ENCODE results near the gene ATOSB.

ATOSB gene

DNA sequence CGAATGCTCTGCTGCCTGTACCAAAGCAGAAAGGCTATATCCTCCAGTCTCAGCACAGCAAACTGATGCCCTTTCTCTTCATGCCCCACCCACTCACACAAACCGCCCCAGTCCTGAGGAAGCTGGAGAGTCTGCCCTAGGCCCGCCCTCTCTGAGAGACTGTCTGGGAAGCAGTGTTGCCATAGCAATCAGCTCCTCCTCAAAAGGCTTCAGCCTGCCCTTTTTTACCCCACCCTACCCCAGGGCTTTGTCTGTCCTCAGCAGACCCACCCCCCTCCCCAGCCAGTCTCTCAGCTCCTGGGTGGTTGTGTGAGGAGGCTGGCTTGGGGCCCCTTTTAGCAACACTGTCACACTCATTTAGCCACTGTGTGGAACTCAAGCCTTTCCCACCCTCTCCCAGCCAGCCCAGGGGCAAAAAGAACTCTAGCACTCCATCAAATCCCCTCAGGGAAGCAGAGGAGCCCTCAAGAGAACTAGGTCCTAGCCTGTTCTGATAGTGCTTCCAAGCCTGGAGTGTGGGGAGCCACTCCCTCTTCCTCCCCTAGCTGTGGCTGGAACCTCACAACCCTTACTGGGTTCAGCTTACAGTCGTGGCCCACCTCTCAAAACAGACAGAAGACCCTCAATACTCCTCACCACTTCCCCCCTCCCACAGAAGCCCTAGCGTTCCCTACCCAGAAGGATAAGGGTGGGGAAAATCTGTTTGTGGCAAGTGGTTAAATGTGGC, 1.4 kb downstream of the ATOSB start:
- FAIRE-seq: no peak

DNA sequence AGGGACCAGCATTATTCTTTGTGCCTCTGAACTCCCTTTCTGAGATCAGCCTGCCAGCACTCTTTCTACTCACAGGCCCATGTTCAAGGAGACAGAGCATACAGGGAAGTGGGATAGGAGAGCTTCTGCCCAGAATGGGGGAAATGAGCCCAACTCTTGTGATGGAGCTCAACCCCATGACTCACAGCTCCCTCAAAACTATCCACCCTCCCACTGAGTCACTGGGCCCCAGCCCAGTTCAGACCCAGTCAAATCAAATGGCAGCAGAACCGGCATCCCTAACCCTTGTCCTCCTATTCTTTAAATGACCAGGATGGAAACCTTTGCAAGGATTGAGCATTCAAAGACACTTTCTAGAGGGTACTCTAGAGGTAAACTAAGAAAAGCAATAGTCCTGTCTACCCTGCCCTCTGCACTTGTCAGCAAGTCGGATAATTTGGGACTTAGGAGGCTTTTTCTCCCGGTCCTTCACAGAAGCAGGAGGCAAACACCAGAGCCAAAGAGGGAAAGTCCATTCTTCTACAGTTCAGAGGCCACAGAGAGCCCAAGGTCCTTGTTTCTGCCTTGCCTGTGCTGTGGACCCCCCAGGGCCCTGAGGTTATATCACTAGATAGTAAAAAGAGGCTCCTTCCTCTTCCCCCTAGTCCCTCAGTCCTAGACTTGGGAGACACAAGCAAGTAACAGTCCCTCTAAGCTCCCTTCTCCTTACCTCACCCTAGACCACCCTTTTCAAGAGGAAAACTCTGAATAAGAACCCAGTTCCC, 3.2 kb downstream of the ATOSB start:
- DNase-seq (ENCODE audit: insufficient read length, low spot score) (no peak), FAIRE-seq (no peak)

More for the DNA sequence above, 1.4 kb downstream of the ATOSB start:
- DNase-seq (ENCODE audit: insufficient read length, low spot score): peak; percentile 32

DNA sequence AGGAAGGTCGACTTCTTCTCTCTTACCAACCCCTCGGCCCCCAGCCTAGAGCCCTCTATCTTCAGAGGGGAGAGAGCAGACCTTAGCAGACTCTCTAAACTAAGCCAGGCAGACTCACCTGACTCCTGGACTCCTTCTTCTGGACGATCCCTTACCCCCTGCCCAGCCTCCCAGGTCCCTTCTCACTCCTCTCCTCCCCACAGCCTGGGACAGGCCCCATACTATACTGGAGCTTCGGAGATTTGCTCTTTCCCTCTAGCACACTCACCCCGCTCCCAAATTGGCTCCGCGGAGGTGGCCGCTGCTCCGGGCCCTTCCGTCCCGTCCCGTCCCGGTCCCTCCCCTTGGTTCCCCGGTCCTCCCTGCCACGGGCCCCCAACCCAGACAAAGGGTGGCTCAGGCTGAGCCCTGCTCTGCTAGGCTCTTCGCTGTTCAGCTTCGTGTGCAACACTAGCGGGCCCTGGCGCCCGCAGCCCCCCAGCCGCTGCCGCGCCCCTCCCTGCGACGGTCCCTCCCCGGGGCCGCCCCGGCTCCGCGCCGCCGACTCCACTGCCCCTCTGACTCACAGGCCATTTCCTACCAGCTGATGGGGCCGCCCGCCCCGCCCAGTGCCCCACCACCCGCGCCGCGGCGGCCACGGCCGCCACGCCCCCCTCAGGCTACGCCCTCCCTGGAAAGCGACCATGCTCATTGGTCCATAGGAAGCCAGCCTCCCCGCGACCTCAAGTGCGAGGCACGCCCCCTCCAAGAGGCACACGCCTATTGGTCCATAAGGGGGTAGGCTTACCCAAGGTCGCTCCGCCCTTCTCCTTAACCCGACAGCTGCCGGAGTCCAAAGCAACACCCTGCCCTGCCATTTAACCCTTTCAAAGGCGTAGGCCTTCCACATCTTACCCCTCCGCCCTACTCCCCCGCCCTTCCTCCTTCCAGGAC, 4.4 kb downstream of the ATOSB start:
- DNase-seq (ENCODE audit: insufficient read length, low spot score) (peak; percentile 80), FAIRE-seq (no peak)

DNA sequence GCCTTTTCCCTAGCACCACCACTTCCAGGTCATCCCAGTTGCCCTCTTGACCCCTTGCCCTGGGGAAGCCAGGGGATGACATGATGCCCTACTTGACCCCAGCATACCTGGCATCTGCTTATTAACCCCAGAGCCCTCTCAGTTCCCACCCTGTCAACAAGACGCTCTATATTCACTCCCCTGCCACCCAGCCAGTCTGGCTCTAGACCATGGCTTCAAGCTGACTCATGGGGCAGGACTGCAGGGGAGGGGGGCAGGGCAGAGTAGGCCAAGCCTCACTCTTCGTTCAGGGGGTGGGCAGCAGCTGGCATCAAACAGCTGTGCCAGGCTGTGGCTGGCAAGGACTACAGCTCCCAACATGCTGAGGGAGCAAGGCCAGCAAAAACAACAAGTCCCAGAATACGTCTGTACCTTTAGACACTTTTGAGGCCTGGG, 5.3 kb downstream of the ATOSB start:
- DNase-seq (ENCODE audit: insufficient read length, low spot score): no peak
- no peak for FAIRE-seq

DNA sequence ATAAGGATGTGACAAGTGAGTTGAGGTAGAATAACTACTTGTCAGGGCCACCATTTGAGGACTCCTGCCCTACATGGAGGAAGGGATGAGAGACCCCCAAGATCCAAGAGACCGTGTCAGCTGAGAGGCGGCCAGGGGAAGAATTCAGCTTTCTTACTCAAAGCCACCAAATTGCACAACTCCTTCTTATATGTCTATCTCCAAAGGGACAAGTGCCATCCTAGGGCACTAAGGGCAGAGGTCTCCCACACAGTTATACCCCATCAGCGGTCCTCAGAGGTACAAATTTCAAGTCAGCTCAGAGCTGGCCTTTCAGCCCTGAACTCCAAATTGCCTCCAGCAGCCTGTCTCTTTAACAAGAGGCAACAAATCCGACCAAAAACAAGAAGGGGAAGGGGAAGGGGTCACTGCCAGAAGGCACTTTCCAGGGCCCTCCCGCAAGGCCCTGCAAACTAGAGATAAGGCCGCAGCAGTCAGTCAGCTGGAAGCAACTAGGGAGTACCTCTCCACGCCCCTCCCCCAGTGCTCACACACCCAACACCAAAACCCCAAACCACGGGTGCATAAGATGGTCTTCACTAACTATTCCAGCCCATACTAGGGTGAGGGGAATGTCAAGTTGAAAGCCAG, 6.6 kb downstream of the ATOSB start:
- no peak for DNase-seq (ENCODE audit: insufficient read length, low spot score)
- no peak for FAIRE-seq

DNA sequence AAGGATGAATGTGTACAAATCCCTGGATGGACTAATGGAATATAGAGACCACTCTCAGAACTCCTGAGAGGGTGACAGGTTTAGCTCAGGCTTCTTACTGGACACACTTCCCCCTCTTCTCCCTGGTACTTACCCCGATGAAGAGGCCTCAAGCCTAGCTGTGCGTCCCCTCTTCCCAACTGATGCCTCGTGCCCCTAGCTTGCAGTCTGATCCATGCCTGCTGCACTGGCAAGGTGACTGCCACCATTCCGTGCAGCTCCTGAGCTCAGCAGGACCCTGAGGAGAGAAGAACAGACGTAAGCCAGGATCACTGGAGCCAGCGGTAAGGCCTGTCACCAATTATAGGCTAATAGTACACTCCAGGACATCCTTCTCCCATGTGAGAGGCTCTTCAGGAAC, 7.2 kb downstream of the ATOSB start:
- DNase-seq (ENCODE audit: insufficient read length, low spot score) (no peak), FAIRE-seq (no peak)

DNA sequence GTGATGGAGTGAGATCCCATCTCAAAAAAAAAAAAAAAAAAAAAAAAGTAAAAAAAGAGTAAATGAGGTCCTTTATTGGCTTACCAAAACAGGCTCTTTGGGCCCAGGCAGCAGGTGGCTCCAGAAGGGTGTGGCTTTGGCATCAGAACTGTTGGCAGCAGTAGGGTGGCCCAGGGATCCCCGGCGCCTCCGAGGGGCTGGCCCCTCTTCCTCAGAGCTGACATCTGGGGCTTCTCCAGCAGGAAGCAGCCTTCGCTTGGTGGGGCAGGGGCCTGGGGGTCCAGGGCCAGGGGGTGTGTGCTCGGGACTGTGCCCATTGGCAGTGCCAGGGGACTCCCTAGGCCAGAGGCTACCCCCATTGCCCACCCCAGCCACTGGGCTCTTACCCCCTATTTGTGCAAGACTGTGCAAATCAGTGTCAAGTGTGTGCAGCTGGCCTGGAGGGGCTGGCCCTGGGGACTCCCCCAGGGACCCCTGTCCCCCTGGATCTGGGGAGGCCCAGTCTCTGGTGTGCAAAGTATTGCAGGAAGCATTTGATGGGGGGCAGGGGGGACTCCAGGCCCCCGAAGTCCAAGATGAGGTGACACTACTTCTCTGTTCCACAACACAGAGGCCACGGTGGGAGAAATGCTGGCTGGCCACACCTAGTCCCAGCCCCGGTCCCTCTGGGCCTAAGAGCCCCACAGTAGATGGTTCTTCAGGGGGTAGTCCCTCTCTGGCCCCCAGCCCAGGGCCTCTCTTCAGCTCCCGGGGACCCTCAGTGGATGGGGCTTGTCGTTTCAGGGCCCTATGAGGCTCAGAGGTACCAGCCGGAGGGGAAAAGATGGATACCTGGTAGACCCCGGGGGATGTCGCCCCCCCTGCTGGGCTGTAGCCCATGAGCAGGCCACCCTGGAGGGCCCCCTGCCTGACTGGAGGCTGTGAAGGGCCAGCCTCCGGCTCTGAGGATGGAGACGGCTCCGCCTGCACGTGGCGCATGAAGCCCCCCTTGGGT, 8.1 kb downstream of the ATOSB start:
- FAIRE-seq (no peak), DNase-seq (ENCODE audit: insufficient read length, low spot score) (no peak)

DNA sequence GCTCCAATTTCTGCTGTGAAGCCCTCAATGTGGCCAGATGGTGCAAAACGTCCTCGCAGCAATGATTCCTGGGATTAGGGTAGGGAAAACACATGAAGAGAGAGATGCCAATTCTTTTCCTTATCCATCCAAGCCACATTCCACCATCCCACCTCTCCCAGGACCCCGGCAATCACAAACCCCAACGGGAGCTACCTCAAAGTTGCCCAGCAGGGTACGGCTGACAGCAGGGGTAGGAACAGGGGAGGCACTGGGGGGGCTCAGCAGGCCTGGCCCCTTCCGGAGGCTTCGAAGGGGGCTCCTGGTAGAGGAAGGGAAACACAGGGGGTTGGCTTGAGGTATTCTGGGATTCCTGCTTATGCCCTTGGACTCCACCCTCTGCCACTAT, 9.3 kb downstream of the ATOSB start:
- DNase-seq (ENCODE audit: insufficient read length, low spot score) (no peak), FAIRE-seq (no peak)

DNA sequence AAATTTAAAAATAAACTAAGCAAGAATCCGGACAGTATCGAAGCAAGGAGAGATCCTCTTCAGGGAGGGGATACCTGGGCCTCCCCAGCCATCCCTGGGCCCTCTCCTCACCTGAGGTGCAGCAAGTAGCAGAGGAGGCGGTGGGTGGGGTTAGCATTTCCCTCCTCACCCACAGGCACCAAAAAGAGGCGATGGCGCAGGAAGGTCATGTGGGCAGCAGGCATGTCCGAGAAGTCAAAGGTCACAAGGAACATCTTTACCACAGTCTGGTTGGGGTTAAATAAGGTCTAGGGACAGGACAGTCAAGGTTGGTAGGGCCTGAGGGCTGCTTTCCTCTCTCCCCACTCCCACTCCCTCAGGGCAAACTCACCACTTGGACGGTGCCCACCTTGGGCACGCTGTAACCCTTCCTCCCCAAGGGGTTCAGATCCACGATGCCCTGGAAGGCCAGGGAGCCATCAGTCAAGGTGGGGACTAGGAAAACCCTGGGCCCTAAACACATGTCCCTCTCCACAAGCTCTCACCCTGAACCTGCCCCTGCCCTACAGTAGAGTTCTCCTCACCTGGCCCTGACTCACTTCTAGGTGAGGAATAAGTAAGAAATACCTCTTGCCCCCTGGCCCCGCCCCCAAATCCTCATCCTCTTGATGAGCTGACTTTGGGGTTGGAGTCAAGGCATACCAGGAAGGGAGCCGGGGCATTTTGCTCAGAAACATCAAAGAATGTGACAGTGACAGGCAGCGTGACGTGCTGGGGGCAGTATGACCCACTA, 9.9 kb downstream of the ATOSB start:
- FAIRE-seq: no peak

DNA sequence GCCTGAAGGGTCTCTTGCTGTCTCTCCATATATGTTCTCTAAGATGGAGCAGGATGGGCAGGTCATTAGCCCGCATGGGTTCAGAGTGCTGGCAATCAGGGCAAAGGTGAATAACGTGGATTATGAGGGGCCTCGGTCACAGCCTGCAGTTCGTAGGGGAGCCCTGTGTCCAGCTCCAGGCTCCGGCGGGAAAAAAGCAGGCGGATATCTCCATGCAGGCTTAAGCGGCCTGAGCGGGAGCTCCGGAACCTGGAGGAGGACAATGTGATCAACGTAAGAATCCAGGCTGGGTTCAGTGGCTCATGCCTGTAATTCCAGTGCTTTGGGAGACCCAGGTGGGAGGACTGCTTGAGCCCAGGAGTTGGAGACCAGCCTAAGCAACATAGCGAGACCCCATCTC, 10.5 kb downstream of the ATOSB start:
- FAIRE-seq: no peak
- DNase-seq (ENCODE audit: insufficient read length, low spot score): no peak

More for the DNA sequence above, 9.9 kb downstream of the ATOSB start:
- DNase-seq (ENCODE audit: insufficient read length, low spot score): no peak

DNA sequence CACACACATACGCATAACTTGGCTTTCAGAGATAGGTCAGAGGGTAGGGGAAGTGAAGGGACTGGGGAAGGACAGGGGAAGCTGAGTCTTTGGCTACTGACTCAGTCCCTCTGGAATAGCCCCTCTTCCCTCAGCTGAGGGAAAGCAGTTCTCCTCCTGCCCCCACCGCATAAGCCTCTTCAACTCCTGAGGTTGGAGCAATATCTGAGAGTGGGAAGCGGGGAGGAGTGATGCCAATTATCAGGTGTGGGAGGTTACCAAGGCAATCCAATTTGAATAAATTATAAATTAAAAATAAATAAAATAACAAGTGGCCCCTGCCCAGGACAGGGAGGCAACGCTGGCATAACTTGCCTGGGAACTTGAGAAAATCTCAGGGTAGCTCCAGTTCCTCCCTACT, 11.1 kb downstream of the ATOSB start:
- DNase-seq (ENCODE audit: insufficient read length, low spot score): no peak
- no peak for FAIRE-seq

DNA sequence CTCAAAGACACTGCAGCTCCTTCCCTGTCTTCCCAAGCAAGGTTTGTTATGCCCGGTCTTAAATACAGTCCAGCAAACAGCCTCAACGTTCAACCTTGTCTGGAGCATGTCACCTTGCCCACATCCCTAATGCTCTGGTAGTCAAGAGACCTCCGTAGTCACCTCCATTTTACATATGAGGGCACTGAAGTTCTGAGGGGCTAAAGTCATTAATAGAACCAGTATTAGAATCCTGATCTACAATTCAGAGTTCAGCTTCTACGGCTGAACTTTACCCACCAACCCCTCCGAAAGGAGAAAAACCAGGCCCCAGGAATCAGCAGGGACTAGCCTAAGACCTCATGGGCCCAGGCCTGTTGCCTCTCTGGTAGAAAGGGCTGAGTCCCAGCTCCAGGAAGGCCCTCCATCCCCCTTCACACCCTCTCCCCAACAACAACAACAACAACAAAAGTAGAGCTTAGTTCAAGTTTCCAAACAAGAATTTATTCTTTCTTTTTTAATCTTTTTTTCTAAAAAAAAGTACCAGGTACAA, 11.9 kb downstream of the ATOSB start:
- FAIRE-seq: no peak

DNA sequence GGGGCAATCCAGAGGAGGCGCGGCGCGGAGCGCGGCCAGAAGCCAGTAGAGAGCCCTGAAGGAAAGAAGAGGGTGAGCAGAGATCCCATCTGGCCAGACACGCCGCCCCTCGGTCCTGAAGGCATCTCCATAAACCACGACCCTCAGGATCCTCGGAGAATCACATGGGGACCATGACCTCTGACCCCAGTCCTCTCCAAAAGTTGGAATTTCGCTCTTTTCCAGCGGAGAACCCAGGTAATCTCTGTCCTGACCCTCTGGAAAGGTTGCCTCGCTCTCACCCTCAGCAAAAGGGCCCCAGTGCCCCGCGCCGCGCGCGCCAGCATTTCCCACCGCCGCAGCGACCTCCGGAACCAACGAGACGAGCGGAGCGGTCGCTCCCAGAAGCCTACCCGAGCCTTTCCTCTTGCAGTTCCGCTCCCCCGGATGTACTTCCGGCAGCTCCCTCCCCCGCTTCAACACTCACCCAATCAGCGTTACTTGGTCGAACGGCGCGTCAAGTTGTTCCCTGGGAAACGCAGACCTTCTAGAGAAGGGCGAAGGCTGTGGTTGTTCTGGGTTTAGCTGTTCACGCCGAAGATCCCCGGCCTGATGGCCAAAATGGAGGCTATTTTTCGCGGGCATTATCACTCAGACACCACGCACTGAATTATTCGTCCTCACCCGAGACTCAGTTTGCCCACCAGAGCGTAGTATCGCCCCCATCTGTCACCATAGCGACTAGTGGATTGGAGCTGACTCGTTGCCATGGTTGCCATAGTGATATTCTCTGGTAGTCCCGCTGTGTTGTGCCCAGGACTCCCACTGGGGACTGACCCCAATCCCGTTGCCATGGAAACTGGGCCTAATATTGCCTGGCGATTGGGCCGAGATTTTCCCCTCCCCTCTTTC, 12.6 kb downstream of the ATOSB start, which contains the start of gene STOML2:
Gene STOML2 (minus strand): TSS at position 363 of the 891 bp plus-strand sequence. CDS start 37 bp downstream, at position 326.
- peak; percentile 52 for FAIRE-seq

More for the DNA sequence above, 11.9 kb downstream of the ATOSB start:
- DNase-seq (ENCODE audit: insufficient read length, low spot score): no peak

DNA sequence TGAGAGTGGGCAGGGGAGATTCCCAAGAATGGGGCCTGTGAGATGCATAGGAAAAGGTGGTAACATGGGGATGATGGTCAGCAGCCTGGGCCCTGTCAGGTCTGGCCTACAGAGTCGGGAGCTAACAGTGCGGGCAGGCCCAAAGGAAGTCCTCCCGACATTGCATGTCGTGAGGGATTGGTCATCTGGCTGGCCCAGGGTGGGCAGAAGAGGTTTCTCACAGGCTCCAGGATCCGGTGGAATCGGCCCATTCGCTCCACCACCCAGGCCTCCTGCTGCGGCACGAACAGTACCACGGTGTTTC, 13.2 kb downstream of the ATOSB start:
- FAIRE-seq: no peak
- DNase-seq (ENCODE audit: insufficient read length, low spot score): no peak

More for the DNA sequence above, 12.6 kb downstream of the ATOSB start, which contains the start of gene STOML2:
- DNase-seq (ENCODE audit: insufficient read length, low spot score): peak; percentile 74

DNA sequence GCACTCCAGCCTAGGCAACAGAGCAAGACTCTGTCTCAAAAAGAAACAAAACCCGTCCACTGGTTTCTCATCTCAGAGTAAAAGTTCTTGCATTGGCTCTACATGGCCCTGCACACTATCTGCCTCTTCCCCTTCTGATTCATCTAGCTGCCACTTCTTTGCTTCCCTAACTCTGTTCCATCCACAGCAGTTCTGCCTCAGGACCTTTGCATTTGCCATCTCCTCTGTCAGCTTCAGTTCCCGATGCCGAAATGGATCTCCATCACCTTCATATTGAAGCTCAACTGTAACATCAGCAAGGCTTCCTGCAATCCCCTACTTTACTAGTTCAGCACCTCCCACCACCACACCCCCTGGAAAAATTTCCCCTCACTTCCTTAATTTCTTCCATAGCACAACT, 18.1 kb downstream of the ATOSB start:
- FAIRE-seq (no peak), DNase-seq (ENCODE audit: insufficient read length, low spot score) (no peak)

DNA sequence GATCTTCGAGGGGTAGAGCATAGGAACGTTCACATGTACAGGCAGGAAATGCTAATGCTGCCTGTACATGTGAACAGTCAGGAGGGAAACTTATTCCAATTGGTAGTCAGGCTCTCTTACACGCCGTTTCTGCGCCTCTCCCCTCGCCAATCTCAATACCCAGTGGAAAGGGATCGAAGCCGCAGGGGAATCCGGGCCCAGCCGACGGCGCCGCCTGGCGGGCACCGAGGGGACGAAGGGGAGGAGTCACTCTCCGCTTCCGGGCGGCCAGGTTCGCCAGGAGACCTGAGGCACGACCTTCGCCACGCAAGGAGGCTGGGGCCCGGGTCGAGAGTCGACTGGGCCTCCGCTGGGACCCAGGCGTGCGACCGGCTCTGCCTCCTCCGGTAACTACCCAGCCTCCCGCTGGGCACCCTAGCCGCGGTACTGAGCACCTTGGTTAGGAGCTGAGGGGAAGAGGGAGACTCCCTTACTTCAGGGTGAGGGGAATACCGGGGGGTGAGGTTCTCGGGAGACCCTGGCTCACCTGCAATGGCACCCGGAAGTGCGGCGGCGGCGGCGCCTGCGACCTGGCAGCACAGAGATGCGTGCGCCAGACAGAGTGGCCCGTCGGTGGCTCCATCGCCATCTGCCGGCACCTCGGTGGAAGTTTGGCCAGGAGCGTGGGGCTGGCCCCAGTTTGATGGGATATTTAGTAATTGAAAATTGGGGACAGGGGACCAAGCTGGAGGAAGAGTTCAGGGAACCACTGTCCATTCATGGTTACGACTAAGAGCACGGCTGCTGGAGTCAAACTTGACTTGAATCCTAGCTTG, 19.4 kb downstream of the ATOSB start, which contains the start of gene PIGO:
Gene PIGO (minus strand): TSS at position 557 of the 815 bp plus-strand sequence. CDS start 1,026 bp downstream, outside the sequence.
- FAIRE-seq (peak; percentile 54), DNase-seq (ENCODE audit: insufficient read length, low spot score) (peak; percentile 70)

Data from HTR-8/SVneo (cell line).